Islet precursor cell (in vitro differentiated cells): ENCODE data around the gene PDE4D.

ENCODE experiments used
- DNase-seq: peaks from one replicate; pipeline ENCODE4 v3.0.0-alpha.2; 2018

The PDE4D gene

GRCh38 chr5:59188419-59189225 lies 704.9 kb downstream of the PDE4D start:
- DNase-seq: peak; percentile 74

GRCh38 chr5:59187857-59188256 lies 705.7 kb downstream of the PDE4D start:
- no peak for DNase-seq

GRCh38 chr5:59186623-59187022 lies 706.9 kb downstream of the PDE4D start:
- DNase-seq: no peak

GRCh38 chr5:59185757-59186385 lies 707.7 kb downstream of the PDE4D start:
- no peak for DNase-seq

- no peak for DNase-seq
These were observed 708.8 kb downstream of the PDE4D start for GRCh38 chr5:59184769-59185168.

- no peak for DNase-seq
These were observed 710.8 kb downstream of the PDE4D start for GRCh38 chr5:59182760-59183159.

- DNase-seq: no peak
These were observed 713.0 kb downstream of the PDE4D start for GRCh38 chr5:59180515-59180914.

GRCh38 chr5:59179704-59180103 lies 713.8 kb downstream of the PDE4D start:
- no peak for DNase-seq

- no peak for DNase-seq
These were observed 715.0 kb downstream of the PDE4D start for GRCh38 chr5:59178482-59178881.

GRCh38 chr5:59178071-59178470 lies 715.5 kb downstream of the PDE4D start:
- no peak for DNase-seq

GRCh38 chr5:59177644-59178043 lies 715.9 kb downstream of the PDE4D start:
- DNase-seq: no peak

GRCh38 chr5:59174248-59174844 lies 719.2 kb downstream of the PDE4D start:
- DNase-seq: peak; percentile 59

- DNase-seq: no peak
These were observed 719.9 kb downstream of the PDE4D start for GRCh38 chr5:59173578-59173977.

- no peak for DNase-seq
These were observed 722.4 kb downstream of the PDE4D start for GRCh38 chr5:59171131-59171530.

- DNase-seq: no peak
These were observed 723.8 kb downstream of the PDE4D start for GRCh38 chr5:59169768-59170150.

GRCh38 chr5:59169081-59169767 lies 724.3 kb downstream of the PDE4D start:
- DNase-seq: no peak

- DNase-seq: no peak
These were observed 725.5 kb downstream of the PDE4D start for GRCh38 chr5:59168067-59168466.

- DNase-seq: no peak
These were observed 729.3 kb downstream of the PDE4D start for GRCh38 chr5:59164041-59164830.

- no peak for DNase-seq
These were observed 732.1 kb downstream of the PDE4D start for GRCh38 chr5:59161221-59162105.

- no peak for DNase-seq
These were observed 734.7 kb downstream of the PDE4D start for GRCh38 chr5:59158637-59159391.

- DNase-seq: no peak
These were observed 735.4 kb downstream of the PDE4D start for GRCh38 chr5:59158165-59158564.
